HEK293 (cell line): Measurements from ENCODE around the gene NEK3.

Source experiments
- CTCF ChIA-PET: fragments of 350-600 bp; formaldehyde crosslinking; extraction: SDS; loops from one replicate; lab custom pipeline; 2021; ENCODE audit warnings: antibody characterized with exemption; lab: Yijun Ruan, JAX
- POLR2A ChIA-PET: fragments of 300-600 bp; formaldehyde crosslinking; extraction: SDS; loops from one replicate; lab custom pipeline; 2020; ENCODE audit warnings: antibody characterized with exemption, inconsistent platforms; lab: Yijun Ruan, JAX
- H3K27ac ChIP-seq: fragments of 200-500 bp; sonication (Bioruptor generic); 2 replicates; pipeline ENCODE4 v1.5.1; 2014; ENCODE audit warnings: low read depth, low read length, control low read depth, inconsistent platforms; ENCODE audit errors: extremely low read depth
- H3K36me3 ChIP-seq, 2 experiments: fragments of 200-500 bp in 1 of 2; sonication (Bioruptor generic) in 1 of 2; 1 replicate in 1 of 2; 2 replicates in 1 of 2; pipeline ENCODE4 v1.5.1; 2014 to 2017; ENCODE audit warnings: inconsistent platforms in 2 of 2, low read length in 2 of 2; ENCODE audit not compliant: control insufficient read depth in 2 of 2, insufficient read depth in 1 of 2
- H3K4me1 ChIP-seq: fragments of 200-500 bp; sonication (Bioruptor generic); 2 replicates; pipeline ENCODE4 v1.5.1; 2014; ENCODE audit warnings: mild to moderate bottlenecking, low read length, inconsistent platforms; ENCODE audit not compliant: control insufficient read depth, insufficient read depth
- H3K4me3 ChIP-seq: 2 replicates; pipeline ENCODE4 v1.5.1; 2011; ENCODE audit warnings: low read depth, mild to moderate bottlenecking, control low read depth, low read length, moderate library complexity
- H3K9me3 ChIP-seq: fragments of 200-500 bp; sonication (Bioruptor generic); 2 replicates; pipeline ENCODE4 v1.5.1; 2014; ENCODE audit warnings: low read depth, low read length, inconsistent platforms; ENCODE audit not compliant: control insufficient read depth, insufficient read depth
- BCL11A ChIP-seq: fragments of 450-650 bp; formaldehyde crosslinking; IDR thresholded peaks from 2 replicates; pipeline ENCODE4 v1.5.1; 2016; ENCODE audit warnings: low read depth, missing biosample characterization, missing genetic modification characterization
- BCL11B ChIP-seq: fragments of 450-650 bp; formaldehyde crosslinking; IDR thresholded peaks from 2 replicates; pipeline ENCODE4 v1.5.1; 2016; ENCODE audit warnings: low read depth, missing biosample characterization, missing genetic modification characterization
- OVOL3 ChIP-seq: fragments of 450-650 bp; formaldehyde crosslinking; IDR thresholded peaks from 2 replicates; pipeline ENCODE4 v1.5.1; 2016; ENCODE audit warnings: missing biosample characterization, missing genetic modification characterization
- ZEB2 ChIP-seq: fragments of 450-650 bp; formaldehyde crosslinking; IDR thresholded peaks from 2 replicates; pipeline ENCODE4 v1.5.1; 2016; ENCODE audit warnings: missing biosample characterization, missing genetic modification characterization
- ZNF121 ChIP-seq: fragments of 450-650 bp; formaldehyde crosslinking; IDR thresholded peaks from 2 replicates; pipeline ENCODE4 v1.5.1; 2016; ENCODE audit warnings: missing biosample characterization, missing genetic modification characterization
- ZNF274 ChIP-seq, 2 experiments: fragments of 200-500 bp in 1 of 2; fragments of 450-650 bp in 1 of 2; sonication (Bioruptor generic) in 1 of 2; formaldehyde crosslinking in 1 of 2; IDR thresholded peaks; 2 replicates each; pipeline versions ENCODE4 v1.5.1 to v1.6.1; 2014 to 2016; ENCODE audit warnings: borderline replicate concordance in 1 of 2, inconsistent platforms in 1 of 2, low read length in 1 of 2, missing biosample characterization in 1 of 2, missing genetic modification characterization in 1 of 2
- ZNF510 ChIP-seq: fragments of 450-650 bp; formaldehyde crosslinking; IDR thresholded peaks from 2 replicates; pipeline ENCODE4 v1.5.1; 2018; ENCODE audit warnings: mild to moderate bottlenecking, missing genetic modification characterization, missing biosample characterization; ENCODE audit not compliant: insufficient replicate concordance
- ZNF571 ChIP-seq: fragments of 450-650 bp; formaldehyde crosslinking; IDR thresholded peaks from 2 replicates; pipeline ENCODE4 v1.5.0; 2017; ENCODE audit warnings: missing biosample characterization, missing genetic modification characterization
- ZNF791 ChIP-seq: fragments of 450-650 bp; formaldehyde crosslinking; IDR thresholded peaks from 2 replicates; pipeline ENCODE4 v1.5.1; 2016; ENCODE audit warnings: missing biosample characterization, missing genetic modification characterization
- ZSCAN16 ChIP-seq: fragments of 450-650 bp; formaldehyde crosslinking; IDR thresholded peaks from 2 replicates; pipeline ENCODE4 v1.5.1; 2016; ENCODE audit warnings: missing biosample characterization, missing genetic modification characterization
- TF ChIP-seq, protein P1 (sequence below): fragments of 450-650 bp; formaldehyde crosslinking; IDR thresholded peaks from 2 replicates; pipeline ENCODE4 v1.5.1; 2016; ENCODE audit warnings: missing biosample characterization, missing genetic modification characterization
- TF ChIP-seq, protein P2 (sequence below): fragments of 450-650 bp; formaldehyde crosslinking; IDR thresholded peaks from 2 replicates; pipeline ENCODE4 v1.5.1; 2017; ENCODE audit warnings: missing biosample characterization, missing genetic modification characterization

Gene NEK3

GRCh38 chr13:52161181-52161646, 1.8 kb upstream of the NEK3 start:
- H3K9me3 ChIP-seq: no peaks in the 10 kb centered on the region
- H3K4me1 ChIP-seq: peaks cover 7% of the 10 kb centered on the region; the same call in 1 of the 2 replicates
- TF ChIP-seq ZNF791 (tag by site-specific recombination) (no peak), ZNF510 (tag by site-specific recombination) (no peak), OVOL3 (no peak), BCL11A (tag by site-specific recombination) (no peak)
- H3K4me3 ChIP-seq: no peak overlapping the region
- H3K27ac ChIP-seq: no peak overlapping the region
- H3K36me3 ChIP-seq: no peaks in the 10 kb centered on the region
- ChIA-PET CTCF (interaction anchor here (1.7 kb wide), 1 partner anchor 33 kb away, joined by 3 read pairs; no protein-coding TSS in a partner anchor), POLR2A (no interaction called here)

GRCh38 chr13:52160506-52160905, 1.1 kb upstream of the NEK3 start:
- ChIA-PET POLR2A (interaction anchor here (0.6 to 0.7 kb wide), 2 partner anchors 20 to 97 kb away, joined by 4 read pairs; no protein-coding TSS in a partner anchor), CTCF (interaction anchor here (1.1 to 1.7 kb wide), 3 partner anchors 25 to 32 kb away, joined by 3 read pairs; no protein-coding TSS in a partner anchor)
- no peaks in the 10 kb centered on the region for H3K9me3 ChIP-seq
- H3K4me1 ChIP-seq: peaks cover 7% of the 10 kb centered on the region; the same call in 1 of the 2 replicates
- H3K27ac ChIP-seq: no peak overlapping the region
- no peaks in the 10 kb centered on the region; a peak in 1 of 3 replicates for H3K36me3 ChIP-seq
- TF ChIP-seq BCL11B (tag by site-specific recombination) (no peak), ZSCAN16 (tag by site-specific recombination) (no peak), ZEB2 (no peak)
- no peak overlapping the region for H3K4me3 ChIP-seq

GRCh38 chr13:52160053-52160452, 656 bp upstream of the NEK3 start:
- TF ChIP-seq ZNF121 (tag by site-specific recombination) (peak; percentile 53; the same call in 1 of the 2 replicates), ZNF571 (tag by site-specific recombination) (no peak)
- TF ChIP-seq, protein P1, sequence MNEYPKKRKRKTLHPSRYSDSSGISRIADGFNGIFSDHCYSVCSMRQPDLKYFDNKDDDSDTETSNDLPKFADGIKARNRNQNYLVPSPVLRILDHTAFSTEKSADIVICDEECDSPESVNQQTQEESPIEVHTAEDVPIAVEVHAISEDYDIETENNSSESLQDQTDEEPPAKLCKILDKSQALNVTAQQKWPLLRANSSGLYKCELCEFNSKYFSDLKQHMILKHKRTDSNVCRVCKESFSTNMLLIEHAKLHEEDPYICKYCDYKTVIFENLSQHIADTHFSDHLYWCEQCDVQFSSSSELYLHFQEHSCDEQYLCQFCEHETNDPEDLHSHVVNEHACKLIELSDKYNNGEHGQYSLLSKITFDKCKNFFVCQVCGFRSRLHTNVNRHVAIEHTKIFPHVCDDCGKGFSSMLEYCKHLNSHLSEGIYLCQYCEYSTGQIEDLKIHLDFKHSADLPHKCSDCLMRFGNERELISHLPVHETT (tag by site-specific recombination): no peak
- H3K4me3 ChIP-seq: no peak overlapping the region
- H3K36me3 ChIP-seq: no peaks in the 10 kb centered on the region; a peak in 1 of 3 replicates
- H3K9me3 ChIP-seq: no peaks in the 10 kb centered on the region
- ChIA-PET CTCF (interaction anchor here (0.7 to 1.7 kb wide), 4 partner anchors 25 to 44 kb away, joined by 3 read pairs; no protein-coding TSS in a partner anchor), POLR2A (interaction anchor here (0.6 to 1.9 kb wide), 3 partner anchors 20 to 97 kb away, joined by 4 to 7 read pairs (median 4); no protein-coding TSS in a partner anchor)
- H3K4me1 ChIP-seq: peaks cover 7% of the 10 kb centered on the region; the same call in 1 of the 2 replicates
- H3K27ac ChIP-seq: no peak overlapping the region

DNA sequence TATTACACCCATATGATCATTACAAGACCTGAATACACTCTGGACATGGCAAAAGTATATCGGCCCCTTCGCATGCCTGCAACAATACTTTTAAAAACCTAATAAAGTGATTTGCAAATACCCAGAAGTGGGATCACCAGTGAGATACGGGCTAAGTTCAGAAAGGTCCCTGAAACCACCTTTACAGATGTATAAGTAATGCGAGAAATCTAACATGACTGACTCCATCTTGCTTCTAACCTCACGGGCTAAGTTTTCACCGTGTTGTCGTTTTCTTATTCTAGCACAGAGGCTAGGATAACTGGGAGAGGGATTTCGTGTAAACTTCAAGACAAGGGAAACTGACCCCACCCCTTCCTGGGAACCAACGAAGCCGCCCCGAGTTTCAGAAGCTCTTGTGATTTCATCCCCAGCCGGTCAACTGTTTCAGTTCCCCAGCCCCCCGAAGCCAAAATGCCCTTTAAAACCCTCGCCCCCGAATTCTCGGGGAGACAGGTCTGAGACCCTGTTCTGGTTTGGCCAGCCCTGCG, 703 bp downstream of the NEK3 start:
- CTCF ChIA-PET: no interaction called here
- peak overlapping the region; percentile 56; the same call in 1 of the 2 replicates for H3K27ac ChIP-seq
- peak overlapping the region; percentile 66 for H3K4me3 ChIP-seq
- TF ChIP-seq ZNF274 (IDR thresholded peaks at IDR 0.05; ENCODE audit: low read length): no peak
- TF ChIP-seq ZNF274 (tag by site-specific recombination; IDR thresholded peaks at IDR 0.05; ENCODE audit: borderline replicate concordance): no peak
- TF ChIP-seq, protein P2, sequence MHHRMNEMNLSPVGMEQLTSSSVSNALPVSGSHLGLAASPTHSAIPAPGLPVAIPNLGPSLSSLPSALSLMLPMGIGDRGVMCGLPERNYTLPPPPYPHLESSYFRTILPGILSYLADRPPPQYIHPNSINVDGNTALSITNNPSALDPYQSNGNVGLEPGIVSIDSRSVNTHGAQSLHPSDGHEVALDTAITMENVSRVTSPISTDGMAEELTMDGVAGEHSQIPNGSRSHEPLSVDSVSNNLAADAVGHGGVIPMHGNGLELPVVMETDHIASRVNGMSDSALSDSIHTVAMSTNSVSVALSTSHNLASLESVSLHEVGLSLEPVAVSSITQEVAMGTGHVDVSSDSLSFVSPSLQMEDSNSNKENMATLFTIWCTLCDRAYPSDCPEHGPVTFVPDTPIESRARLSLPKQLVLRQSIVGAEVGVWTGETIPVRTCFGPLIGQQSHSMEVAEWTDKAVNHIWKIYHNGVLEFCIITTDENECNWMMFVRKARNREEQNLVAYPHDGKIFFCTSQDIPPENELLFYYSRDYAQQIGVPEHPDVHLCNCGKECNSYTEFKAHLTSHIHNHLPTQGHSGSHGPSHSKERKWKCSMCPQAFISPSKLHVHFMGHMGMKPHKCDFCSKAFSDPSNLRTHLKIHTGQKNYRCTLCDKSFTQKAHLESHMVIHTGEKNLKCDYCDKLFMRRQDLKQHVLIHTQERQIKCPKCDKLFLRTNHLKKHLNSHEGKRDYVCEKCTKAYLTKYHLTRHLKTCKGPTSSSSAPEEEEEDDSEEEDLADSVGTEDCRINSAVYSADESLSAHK (tag by site-specific recombination): peak; percentile 67; the same call in 1 of the 2 replicates
- no peaks in the 10 kb centered on the region; a peak in 1 of 3 replicates for H3K36me3 ChIP-seq
- POLR2A ChIA-PET: interaction anchor here (1.9 kb wide), 1 partner anchor 35 kb away, joined by 7 read pairs; no protein-coding TSS in a partner anchor
- H3K4me1 ChIP-seq: peaks cover 7% of the 10 kb centered on the region; the same call in 1 of the 2 replicates
- H3K9me3 ChIP-seq: no peaks in the 10 kb centered on the region
